ENCODE data around the gene LCP2. TPM values are rescaled to one million over a fixed set of nuclear protein-coding genes. Genes with fewer than 3 reads are reported as not detected.

The LCP2 gene
- total and polyA plus RNA-seq, 12 donors, result 2.7 to 35.1 (median 4.6) TPM

DNA sequence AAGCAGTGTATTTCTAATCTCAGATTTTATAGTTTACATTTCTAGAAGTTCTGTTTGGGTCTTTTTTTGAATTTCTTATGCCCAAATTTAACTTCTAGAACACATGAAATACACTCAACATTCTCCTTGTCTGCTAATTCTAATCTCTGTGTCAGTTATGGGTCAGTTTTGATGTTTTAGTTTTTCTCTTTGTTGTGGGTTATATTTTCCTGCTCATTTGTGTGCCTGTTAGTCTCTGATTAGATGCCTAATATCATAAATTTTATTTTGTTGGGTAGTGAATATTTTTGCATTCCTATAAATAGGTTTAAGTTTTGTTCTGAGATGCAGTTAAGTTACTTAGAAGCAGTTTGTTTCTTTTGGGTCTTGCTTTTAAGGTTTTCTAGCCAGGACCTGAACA, 12.4 kb downstream of the LCP2 start:
- Histone ChIP-seq H3K27ac (peak overlapping the region in 1 of 10 donors; percentile 37), H3K4me1 (peaks cover 3 to 100% (median 18%) of the 10 kb centered on the region in 9 donors), H3K9me3 (peaks cover 0 to 28% (median 6%) of the 10 kb centered on the region in 11 donors), H3K4me3 (no peak overlapping the region), H3K36me3 (peaks cover 0 to 95% (median 0%) of the 10 kb centered on the region in 9 donors), H3K27me3 (no peaks in the 10 kb centered on the region)
- DNase-seq (no peak), ATAC-seq (no peak)
- intact Hi-C loops (cut with DNase I), result loop anchor here in 1 of 10 donors (5.0 kb wide), 1 partner anchor 42 kb away; no protein-coding TSS in a partner anchor
- TF ChIP-seq, protein P1, sequence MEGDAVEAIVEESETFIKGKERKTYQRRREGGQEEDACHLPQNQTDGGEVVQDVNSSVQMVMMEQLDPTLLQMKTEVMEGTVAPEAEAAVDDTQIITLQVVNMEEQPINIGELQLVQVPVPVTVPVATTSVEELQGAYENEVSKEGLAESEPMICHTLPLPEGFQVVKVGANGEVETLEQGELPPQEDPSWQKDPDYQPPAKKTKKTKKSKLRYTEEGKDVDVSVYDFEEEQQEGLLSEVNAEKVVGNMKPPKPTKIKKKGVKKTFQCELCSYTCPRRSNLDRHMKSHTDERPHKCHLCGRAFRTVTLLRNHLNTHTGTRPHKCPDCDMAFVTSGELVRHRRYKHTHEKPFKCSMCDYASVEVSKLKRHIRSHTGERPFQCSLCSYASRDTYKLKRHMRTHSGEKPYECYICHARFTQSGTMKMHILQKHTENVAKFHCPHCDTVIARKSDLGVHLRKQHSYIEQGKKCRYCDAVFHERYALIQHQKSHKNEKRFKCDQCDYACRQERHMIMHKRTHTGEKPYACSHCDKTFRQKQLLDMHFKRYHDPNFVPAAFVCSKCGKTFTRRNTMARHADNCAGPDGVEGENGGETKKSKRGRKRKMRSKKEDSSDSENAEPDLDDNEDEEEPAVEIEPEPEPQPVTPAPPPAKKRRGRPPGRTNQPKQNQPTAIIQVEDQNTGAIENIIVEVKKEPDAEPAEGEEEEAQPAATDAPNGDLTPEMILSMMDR (IDR thresholded peaks at IDR 0.05), result no peak

DNA sequence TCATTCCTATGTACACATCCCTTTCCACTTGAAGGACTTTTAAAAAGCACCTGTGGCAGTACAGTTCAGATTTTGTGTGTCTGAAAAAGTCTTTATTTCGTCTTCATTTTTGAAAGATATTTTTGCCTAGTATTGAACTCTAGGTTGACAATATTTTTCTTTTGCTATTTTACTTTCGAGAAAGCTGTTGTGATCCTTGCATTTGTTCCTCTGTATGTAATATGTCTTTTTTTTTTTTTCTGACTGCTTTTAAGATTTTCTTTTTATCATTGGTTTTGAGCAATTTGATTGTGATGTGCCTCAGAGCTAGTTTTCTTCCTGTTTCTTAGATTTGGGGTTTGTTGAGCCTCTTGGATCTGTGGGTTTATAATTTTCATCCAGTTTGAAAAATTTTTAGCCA, 13.3 kb downstream of the LCP2 start:
- DNase-seq (no peak), ATAC-seq (no peak)
- TF ChIP-seq, protein P1 (IDR thresholded peaks at IDR 0.05), result no peak
- Histone ChIP-seq H3K27me3 (no peaks in the 10 kb centered on the region), H3K27ac (no peak overlapping the region), H3K36me3 (peaks cover 0 to 95% (median 0%) of the 10 kb centered on the region in 9 donors), H3K9me3 (peaks cover 0 to 28% (median 6%) of the 10 kb centered on the region in 11 donors), H3K4me3 (no peak overlapping the region), H3K4me1 (peaks cover 2 to 100% (median 25%) of the 10 kb centered on the region in 9 donors)
- intact Hi-C loops (cut with DNase I), result no loop called here
- 86 to 95% methylated on average over 2 of the region's 2 CpGs for WGBS, 2 donors

DNA sequence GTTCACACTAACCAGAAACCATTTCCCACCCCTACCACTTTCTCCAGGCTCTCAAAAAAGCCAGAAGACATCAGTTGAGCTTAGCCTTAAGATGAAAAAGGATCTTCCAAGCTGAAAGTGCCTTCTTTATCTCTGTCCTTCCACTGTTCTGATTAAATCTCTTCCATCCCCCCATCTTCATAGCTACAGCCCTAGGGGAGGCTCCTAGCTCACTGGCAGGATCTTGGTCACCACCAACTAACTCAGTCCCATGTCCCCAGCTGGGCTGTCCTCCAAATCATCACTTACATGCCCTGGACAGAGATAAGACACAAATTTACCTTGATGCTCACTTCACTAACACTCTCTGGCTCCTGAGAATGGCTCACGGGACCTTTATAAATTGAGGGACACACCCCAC, 14.3 kb downstream of the LCP2 start:
- DNase-seq (no peak), ATAC-seq (no peak)
- TF ChIP-seq, protein P1 (IDR thresholded peaks at IDR 0.05), result no peak
- H3K36me3 ChIP-seq, result peaks cover 0 to 86% (median 0%) of the 10 kb centered on the region in 9 donors
- H3K4me1 ChIP-seq, result peaks cover 0 to 99% (median 22%) of the 10 kb centered on the region in 9 donors
- intact Hi-C loops (cut with DNase I), result no loop called here
- no peak overlapping the region for H3K4me3 ChIP-seq
- no peaks in the 10 kb centered on the region for H3K27me3 ChIP-seq
- peaks cover 0 to 28% (median 6%) of the 10 kb centered on the region in 11 donors for H3K9me3 ChIP-seq
- H3K27ac ChIP-seq, result peak overlapping the region in 1 of 10 donors; percentile 28
- WGBS, 2 donors, result 96 to 97% methylated on average over 1 of the region's 1 CpG

DNA sequence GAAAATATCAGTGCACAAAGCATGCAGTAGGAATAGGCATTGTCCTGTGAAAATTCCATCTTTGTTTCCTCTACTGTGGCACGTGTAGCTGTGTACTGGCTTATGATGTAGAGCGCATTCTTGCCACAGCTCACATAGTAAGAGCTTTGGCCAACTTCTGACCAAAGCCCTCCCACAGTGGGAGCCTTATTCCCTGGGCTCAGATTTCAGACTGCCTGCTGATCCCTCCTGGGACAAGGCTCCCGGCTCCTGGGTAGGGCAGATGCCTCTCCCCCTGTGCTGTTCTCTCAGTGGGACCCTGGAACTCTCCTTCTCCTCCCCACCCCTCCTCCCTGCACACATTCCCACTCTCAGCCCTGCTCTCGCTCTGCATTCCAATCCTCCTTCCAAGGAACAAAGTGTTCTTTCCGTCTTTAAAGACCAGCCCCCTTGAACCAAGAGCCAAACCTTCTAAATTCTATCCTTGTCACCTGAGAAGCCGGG, 17.5 kb downstream of the LCP2 start:
- DNase-seq, result no peak
- peaks cover 0 to 19% (median 6%) of the 10 kb centered on the region in 11 donors for H3K9me3 ChIP-seq
- H3K27ac ChIP-seq, result peak overlapping the region in 3 of 10 donors; percentile 4 to 87 (median 30)
- H3K4me3 ChIP-seq, result no peak overlapping the region
- H3K36me3 ChIP-seq, result peaks cover 0 to 74% (median 0%) of the 10 kb centered on the region in 9 donors
- intact Hi-C loops (cut with DNase I), result no loop called here
- WGBS, 2 donors, result 60 to 62% methylated on average over 6 of the region's 6 CpGs
- H3K4me1 ChIP-seq, result peaks cover 0 to 97% (median 19%) of the 10 kb centered on the region in 9 donors
- TF ChIP-seq, protein P1 (IDR thresholded peaks at IDR 0.05), result no peak
- H3K27me3 ChIP-seq, result no peaks in the 10 kb centered on the region
- peak in 4 of 8 donors; percentile 25 to 66 (median 40) for ATAC-seq
